Renal cortex interstitium (tissue), 11 donors: ENCODE results near the gene RNF115. TPM values are rescaled to one million over a fixed set of nuclear protein-coding genes. Genes with fewer than 3 reads are reported as not detected.
A peak's percentile ranks its signal among the peaks of the same experiment; 100 is the strongest.
"Not testable (repeated sequence)": the region's sequence is repeated elsewhere in the genome, so short reads cannot be mapped to it uniquely, and the experiment has no call there.

Experiments used
- DNase-seq, 11 donors: peaks; one replicate each; pipeline ENCODE4 v3.0.0-alpha.2; 2013; ENCODE audit warnings: low read depth in 9 of 11, low spot score in 4 of 11; ENCODE audit errors: extremely low read depth in 1 of 11
- polyA plus RNA-seq, 3 donors: library from polyadenylated mRNA; unstranded; fragments of 120-200 nt; gene quantifications; one replicate each; pipeline ENCODE4 v1.2.1, GENCODE V29; 2013; ENCODE audit not compliant: insufficient read length in 3 of 3

RNF115 gene
- polyA plus RNA-seq, 3 donors = 13.2 to 22.0 (median 16.7) TPM

GRCh38 chr1:145845514-145846161 lies 21.7 kb upstream of the RNF115 start, which contains the start of gene NUDT17:
Gene NUDT17, plus strand, starts transcription at chr1:145845630. Its CDS starts 11 bp downstream, at chr1:145845641.
- peak in 9 of 11 donors; percentile 55 to 79 (median 67) for DNase-seq

GRCh38 chr1:145845144-145845513 lies 21.2 kb upstream of the RNF115 start:
- peak in 1 of 11 donors; percentile 17 for DNase-seq

GRCh38 chr1:145843031-145843430 lies 19.1 kb upstream of the RNF115 start:
- DNase-seq = no peak

GRCh38 chr1:145837656-145838055 lies 13.8 kb upstream of the RNF115 start:
- no peak for DNase-seq

- not testable (repeated sequence) for DNase-seq
Measured at GRCh38 chr1:145830810-145831209, 6.9 kb upstream of the RNF115 start.

GRCh38 chr1:145828367-145829026 lies 4.6 kb upstream of the RNF115 start:
- no peak for DNase-seq

GRCh38 chr1:145827966-145828365 lies 4.1 kb upstream of the RNF115 start:
- no peak for DNase-seq

- no peak for DNase-seq
Measured at GRCh38 chr1:145826030-145826429, 2.1 kb upstream of the RNF115 start.

GRCh38 chr1:145824499-145824842 lies 576 bp upstream of the RNF115 start:
- DNase-seq = no peak

- DNase-seq = not testable (repeated sequence)
Measured at GRCh38 chr1:145822779-145823331, 1.0 kb downstream of the RNF115 start.

- not testable (repeated sequence) for DNase-seq
Measured at GRCh38 chr1:145818095-145818494, 5.8 kb downstream of the RNF115 start.

GRCh38 chr1:145812977-145813810 lies 10.7 kb downstream of the RNF115 start:
- not testable (repeated sequence) for DNase-seq

GRCh38 chr1:145806844-145807243 lies 17.1 kb downstream of the RNF115 start:
- DNase-seq = no peak

GRCh38 chr1:145806408-145806807 lies 17.5 kb downstream of the RNF115 start:
- no peak for DNase-seq

- DNase-seq = no peak
Measured at GRCh38 chr1:145805057-145805456, 18.8 kb downstream of the RNF115 start.

- no peak for DNase-seq
Measured at GRCh38 chr1:145804235-145805045, 19.5 kb downstream of the RNF115 start.

- DNase-seq = no peak
Measured at GRCh38 chr1:145799806-145800205, 24.1 kb downstream of the RNF115 start.

GRCh38 chr1:145796753-145797152 lies 27.1 kb downstream of the RNF115 start:
- DNase-seq = no peak
